ENCODE results near the gene VCL.
"Not testable (repeated sequence)": the region's sequence is repeated elsewhere in the genome, so short reads cannot be mapped to it uniquely, and the experiment has no call there.

VCL gene

DNA sequence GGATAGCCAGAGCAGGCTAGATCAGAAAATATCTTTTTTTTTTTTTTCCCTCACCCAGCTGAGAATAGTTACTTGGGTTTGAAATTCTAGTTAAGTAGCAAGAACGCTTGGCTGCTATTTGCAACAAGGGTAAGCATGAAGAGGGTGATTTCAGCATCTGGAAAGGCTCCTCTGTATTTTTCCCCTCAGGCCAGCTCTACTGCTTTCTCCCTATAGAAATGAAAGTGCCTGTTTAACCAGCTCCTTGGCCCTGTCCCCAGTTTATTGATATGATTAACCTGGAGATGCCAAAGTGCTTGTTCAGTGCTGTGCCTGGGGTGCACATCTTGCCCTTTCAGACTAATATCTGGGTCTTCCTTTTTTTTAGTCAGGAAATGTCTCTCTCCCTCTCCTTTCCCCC, 115.6 kb downstream of the VCL start:
- DNase-seq = no peak

- no peak for DNase-seq
These were observed 116.1 kb downstream of the VCL start for GRCh38 chr10:74114041-74114448.

DNA sequence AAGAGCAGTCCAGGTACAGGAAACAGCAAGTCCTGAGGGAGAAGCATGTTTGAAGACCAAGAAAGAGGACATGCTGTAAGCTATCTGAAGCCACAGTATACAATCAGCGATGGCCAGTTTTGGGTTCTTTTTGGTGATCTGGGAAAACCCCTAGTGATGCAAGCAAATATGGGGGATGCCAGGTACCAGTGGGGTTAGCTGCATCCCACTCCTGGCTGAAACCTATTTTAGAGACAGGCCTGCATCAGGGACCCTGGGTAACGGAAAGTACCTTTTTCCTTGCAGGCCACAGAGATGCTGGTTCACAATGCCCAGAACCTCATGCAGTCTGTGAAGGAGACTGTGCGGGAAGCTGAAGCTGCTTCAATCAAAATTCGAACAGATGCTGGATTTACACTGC, 119.8 kb downstream of the VCL start:
- no peak for DNase-seq

GRCh38 chr10:74118804-74119203, 120.9 kb downstream of the VCL start:
- no peak for DNase-seq

GRCh38 chr10:74120911-74121310, 123.0 kb downstream of the VCL start:
- no peak for DNase-seq

- DNase-seq = no peak
These were observed 123.5 kb downstream of the VCL start for GRCh38 chr10:74121368-74121767.

DNA sequence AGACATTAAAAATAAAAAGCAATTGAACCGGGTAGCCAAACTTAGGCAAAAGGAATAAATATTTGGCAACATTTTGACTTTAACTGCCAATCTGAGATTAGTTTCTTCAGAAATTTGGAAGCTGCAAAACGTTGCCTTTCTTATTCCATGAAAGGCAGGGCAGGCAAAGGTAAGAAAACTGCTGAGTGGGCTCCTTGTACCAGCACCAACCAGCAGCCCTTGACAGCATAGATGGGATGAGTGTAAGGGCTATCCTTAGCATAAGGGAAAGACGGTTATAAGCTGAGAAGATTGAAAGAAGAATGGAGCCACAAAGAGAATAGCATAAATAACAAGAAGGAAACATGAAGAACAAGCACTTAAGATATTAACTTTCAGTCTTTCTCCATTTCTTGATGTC, 124.1 kb downstream of the VCL start:
- DNase-seq = no peak

DNA sequence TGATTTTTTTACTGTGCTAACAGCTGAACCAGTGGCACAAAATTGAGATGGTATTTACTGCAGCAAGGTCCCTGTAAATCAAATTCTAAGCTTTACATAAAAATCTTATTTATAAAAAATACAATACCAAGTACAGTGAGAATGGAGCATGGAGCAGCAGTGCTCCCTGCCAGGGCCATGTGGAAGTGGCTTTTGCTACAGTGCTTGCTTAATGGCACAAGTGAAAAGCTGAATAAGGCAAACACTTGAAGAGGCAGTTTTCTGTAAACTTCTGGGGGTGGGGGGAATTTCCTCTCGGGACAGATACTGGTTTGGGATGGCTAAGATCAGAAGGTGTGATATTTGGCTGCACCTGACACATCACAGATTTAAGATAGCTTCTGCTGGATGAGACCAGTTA, 125.2 kb downstream of the VCL start:
- no peak for DNase-seq

- DNase-seq = no peak
These were observed 136.3 kb downstream of the VCL start for GRCh38 chr10:74133923-74134820.

DNA sequence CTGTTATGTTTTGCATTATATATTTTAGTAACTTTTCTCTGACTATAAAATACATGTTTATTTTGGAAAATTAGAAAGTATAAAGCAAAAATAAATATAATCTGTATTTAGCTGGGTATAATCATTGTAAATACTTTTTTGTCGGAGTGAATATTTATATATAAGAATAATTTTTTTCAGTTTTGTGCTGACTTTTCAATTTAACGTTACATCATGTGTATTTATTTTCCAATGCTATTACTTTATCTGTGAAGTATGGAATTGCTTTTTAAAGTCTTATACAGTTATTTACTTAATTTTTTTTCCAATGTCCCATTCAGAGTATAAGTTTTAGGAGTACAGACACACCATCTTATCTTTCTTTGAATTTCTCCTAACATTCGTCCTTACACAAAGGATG, 137.5 kb downstream of the VCL start:
- no peak for DNase-seq

GRCh38 chr10:74137992-74138391, 140.1 kb downstream of the VCL start:
- DNase-seq = no peak

GRCh38 chr10:74138596-74138995, 140.7 kb downstream of the VCL start:
- DNase-seq = not testable (repeated sequence)

GRCh38 chr10:74139981-74140380, 142.1 kb downstream of the VCL start:
- no peak for DNase-seq

- DNase-seq = no peak
These were observed 142.6 kb downstream of the VCL start for GRCh38 chr10:74140553-74140952.

GRCh38 chr10:74145133-74145532, 147.2 kb downstream of the VCL start:
- no peak for DNase-seq

GRCh38 chr10:74146980-74147379, 149.1 kb downstream of the VCL start:
- not testable (repeated sequence) for DNase-seq

DNA sequence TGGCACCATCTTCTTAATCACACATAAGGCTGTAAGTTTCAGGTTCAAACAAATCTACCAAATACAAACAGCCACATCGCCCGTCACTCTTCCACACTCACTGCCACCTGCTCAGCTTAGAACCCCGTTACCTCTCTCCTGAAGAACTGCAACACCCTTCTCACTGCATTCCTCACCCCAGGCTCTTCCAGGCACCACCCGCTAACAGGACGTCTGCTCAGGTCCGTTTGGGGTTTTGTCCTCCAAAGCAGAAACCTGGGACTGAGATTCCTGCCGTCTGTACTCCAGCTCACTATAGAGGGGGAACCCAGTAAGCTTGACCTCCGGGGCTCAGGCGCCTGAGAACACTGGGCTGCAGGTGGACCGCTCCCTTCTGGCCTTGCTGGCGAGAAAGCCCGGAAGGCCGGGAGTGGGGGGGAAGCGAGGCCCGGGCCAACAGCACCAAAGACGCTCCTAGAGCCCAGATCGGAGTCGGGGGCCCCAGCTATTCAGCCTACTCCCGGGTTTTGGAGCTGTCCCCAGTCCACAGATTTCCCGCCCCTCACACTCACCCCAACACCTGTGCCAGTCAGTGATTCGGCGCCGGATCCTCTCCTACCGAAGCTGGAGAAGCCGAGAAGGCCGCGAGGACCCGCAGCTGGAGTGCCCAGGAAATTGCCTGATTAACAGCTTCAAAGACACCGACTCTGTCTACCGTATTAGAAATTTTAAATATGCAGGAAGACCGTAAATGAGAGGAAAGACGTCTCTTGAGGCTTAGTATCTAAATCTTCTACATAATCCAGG, 152.5 kb downstream of the VCL start, which contains the start of gene AP3M1:
Gene AP3M1, minus strand, starts transcription at position 625 of the 786 bp plus-strand sequence. CDS start 12,449 bp downstream, outside the sequence.
- peak; percentile 82 for DNase-seq

DNA sequence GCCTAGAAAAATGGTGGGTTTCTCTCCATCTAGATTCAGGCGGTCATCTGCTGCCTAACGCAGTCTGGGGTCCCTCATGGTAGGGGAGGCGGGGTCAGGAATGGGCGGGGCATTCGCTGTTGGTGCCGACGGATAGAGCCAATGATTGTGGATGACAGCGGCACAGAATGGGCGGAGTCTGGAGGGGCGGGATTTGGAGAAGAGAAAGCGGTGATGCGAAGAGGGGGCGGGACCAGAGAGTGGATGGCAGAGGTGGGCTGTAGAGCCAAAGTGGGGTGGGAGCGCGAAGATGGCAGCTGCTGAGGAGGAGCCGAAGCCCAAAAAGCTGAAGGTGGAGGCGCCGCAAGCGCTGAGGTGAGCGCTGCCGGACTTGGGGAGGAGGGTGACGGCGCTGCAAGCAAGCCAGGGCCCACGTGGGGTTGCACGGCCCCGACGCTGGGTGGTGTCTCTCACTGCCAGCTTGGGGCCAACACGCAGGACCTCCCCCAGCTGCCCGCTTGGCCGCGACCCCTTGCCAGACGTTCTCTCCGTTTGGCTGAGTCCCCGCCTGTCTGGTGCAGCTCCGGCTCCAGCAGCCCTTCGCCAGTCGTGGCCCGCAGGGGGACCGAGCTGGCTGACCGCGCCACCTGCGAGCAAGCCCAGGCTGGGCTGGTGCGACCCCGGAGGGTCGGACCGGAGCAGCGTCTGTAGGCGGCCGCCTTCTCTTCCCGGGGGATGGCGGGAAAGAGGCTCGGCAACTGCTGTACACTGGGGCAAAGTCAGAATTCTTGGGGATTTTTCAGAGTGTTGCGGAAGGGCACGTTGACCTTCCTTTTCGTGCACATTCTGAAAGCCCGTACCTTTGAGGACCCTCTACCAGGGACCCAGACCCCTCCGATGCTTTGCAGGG, 153.3 kb downstream of the VCL start, which contains the start of gene ADK:
Gene ADK, plus strand, starts transcription at position 232 of the 889 bp plus-strand sequence. Its CDS starts 58 bp downstream, at position 290.
- DNase-seq = peak; percentile 100

DNA sequence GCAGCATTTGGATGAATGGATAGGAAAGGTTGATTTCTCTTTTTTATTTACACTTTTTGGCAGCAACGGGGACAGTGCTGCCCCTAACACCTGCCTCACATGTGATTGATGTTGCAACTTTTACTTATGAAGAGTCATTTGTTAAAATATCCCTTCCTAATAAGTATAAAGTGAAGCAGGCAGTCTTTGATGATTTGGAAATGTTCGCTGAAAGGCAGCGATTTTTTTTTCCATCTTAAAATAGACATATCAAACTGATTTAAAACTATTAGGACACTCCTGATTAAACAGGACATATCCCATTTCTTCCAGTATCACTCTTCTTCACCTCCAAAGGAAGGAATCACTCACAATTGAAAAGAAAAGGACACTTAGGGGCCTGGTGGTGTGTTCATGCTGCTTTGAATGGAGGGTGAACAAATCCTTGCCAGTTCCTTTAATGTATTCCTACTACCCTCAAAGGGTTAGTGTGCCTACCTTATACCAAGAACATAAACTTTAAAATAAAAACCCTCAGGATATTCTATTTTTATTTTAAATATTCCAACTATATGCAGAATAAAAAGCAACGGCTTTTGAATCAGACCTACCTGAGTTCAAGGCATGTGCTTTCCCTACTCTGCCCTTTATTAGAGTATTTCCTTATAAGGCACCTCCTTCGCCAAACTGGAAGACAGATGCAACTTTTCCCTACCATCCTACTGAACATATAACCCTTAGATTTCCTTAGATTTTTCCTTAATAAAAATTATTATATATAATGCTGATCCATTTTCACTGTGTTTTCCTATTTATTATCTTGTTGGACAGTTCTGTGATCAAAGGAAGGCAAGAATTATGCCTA, 154.2 kb downstream of the VCL start:
- no peak for DNase-seq

GRCh38 chr10:74153123-74153522, 155.2 kb downstream of the VCL start:
- DNase-seq = no peak

- DNase-seq = no peak
These were observed 155.8 kb downstream of the VCL start for GRCh38 chr10:74153676-74154075.

DNA sequence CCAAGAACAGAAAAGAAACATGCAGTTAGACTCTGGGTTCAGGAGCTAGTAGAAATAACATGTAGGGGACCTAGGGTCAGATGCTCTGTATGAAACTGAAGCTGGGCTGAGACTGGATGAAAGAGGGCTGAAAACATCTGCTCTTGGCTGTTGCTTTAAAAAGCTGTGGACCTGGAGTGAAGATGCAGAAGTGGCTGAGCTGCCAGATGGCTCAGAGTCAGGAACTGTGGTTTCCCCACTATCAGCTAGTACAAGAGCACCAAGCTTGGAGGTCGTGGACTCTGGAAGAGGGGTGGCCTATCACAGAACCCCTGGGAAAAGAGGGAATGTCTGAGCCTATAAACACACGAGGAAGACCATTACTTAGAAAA, 159.0 kb downstream of the VCL start:
- DNase-seq = no peak
